ENCODE measurements around the gene RAB37.

RAB37 gene

GRCh38 chr17:74712756-74713155, 24.3 kb upstream of the RAB37 start, which contains the start of gene CD300LF:
TSS of gene CD300LF (minus strand) at chr17:74712923. CDS start at chr17:74712866, 57 bp downstream.
- Mint-ChIP-seq H3K4me1 (peaks cover 19 to 24% of the 10 kb centered on the region in 2 donors), H3K9me3 (peaks cover 0 to 2% of the 10 kb centered on the region in 2 donors), H3K27ac (peak within 1 kb of the TSS; percentile 82), H3K4me3 (peak within 1 kb of the TSS; percentile 22 to 37), H3K27me3 (peaks cover 0 to 5% of the 10 kb centered on the region in 2 donors), H3K36me3 (no peaks in the 10 kb centered on the region)
- DNase-seq (no peak), ATAC-seq (replicated peaks) (peak; percentile 75 to 83)

- Mint-ChIP-seq H3K4me3 (peak overlapping the region; percentile 22 to 37), H3K9me3 (peaks cover 0 to 2% of the 10 kb centered on the region in 2 donors), H3K27ac (peak overlapping the region; percentile 82), H3K36me3 (no peaks in the 10 kb centered on the region), H3K4me1 (peaks cover 19 to 24% of the 10 kb centered on the region in 2 donors), H3K27me3 (peaks cover 0 to 5% of the 10 kb centered on the region in 2 donors)
- no peak for DNase-seq
- ATAC-seq (replicated peaks) = peak; percentile 78 to 80
Measured at GRCh38 chr17:74713171-74713755, 23.8 kb upstream of the RAB37 start.

GRCh38 chr17:74715144-74715543, 21.9 kb upstream of the RAB37 start:
- H3K4me3 Mint-ChIP-seq = no peak overlapping the region

GRCh38 chr17:74720506-74720905, 16.6 kb upstream of the RAB37 start:
- no peak overlapping the region for H3K27ac Mint-ChIP-seq
- no peaks in the 10 kb centered on the region for H3K9me3 Mint-ChIP-seq
- no peak for ATAC-seq (replicated peaks)
- H3K36me3 Mint-ChIP-seq = no peaks in the 10 kb centered on the region
- no peak for DNase-seq
- no peaks in the 10 kb centered on the region for H3K4me1 Mint-ChIP-seq
- peaks cover 7 to 12% of the 10 kb centered on the region in 2 donors for H3K27me3 Mint-ChIP-seq
- H3K4me3 Mint-ChIP-seq = no peak overlapping the region

More at GRCh38 chr17:74715144-74715543, 21.9 kb upstream of the RAB37 start:
- no peak for DNase-seq
- ATAC-seq (replicated peaks) = no peak
- H3K36me3 Mint-ChIP-seq = no peaks in the 10 kb centered on the region
- peaks cover 19 to 24% of the 10 kb centered on the region in 2 donors for H3K4me1 Mint-ChIP-seq
- H3K27ac Mint-ChIP-seq = no peak overlapping the region
- H3K27me3 Mint-ChIP-seq = peaks cover 0 to 5% of the 10 kb centered on the region in 2 donors
- H3K9me3 Mint-ChIP-seq = peaks cover 0 to 2% of the 10 kb centered on the region in 2 donors

GRCh38 chr17:74722782-74723181, 14.3 kb upstream of the RAB37 start:
- peaks cover 6 to 7% of the 10 kb centered on the region in 2 donors for H3K27me3 Mint-ChIP-seq
- no peak overlapping the region for H3K27ac Mint-ChIP-seq
- H3K36me3 Mint-ChIP-seq = no peaks in the 10 kb centered on the region

GRCh38 chr17:74723891-74724290, 13.2 kb upstream of the RAB37 start:
- ATAC-seq (replicated peaks) (no peak), DNase-seq (no peak)
- Mint-ChIP-seq H3K4me1 (no peaks in the 10 kb centered on the region), H3K9me3 (no peaks in the 10 kb centered on the region), H3K36me3 (no peaks in the 10 kb centered on the region), H3K4me3 (no peak overlapping the region), H3K27ac (no peak overlapping the region), H3K27me3 (peaks cover 6 to 7% of the 10 kb centered on the region in 2 donors)

More at GRCh38 chr17:74722782-74723181, 14.3 kb upstream of the RAB37 start:
- no peaks in the 10 kb centered on the region for H3K4me1 Mint-ChIP-seq
- ATAC-seq (replicated peaks) (no peak), DNase-seq (no peak)
- H3K4me3 Mint-ChIP-seq = no peak overlapping the region
- no peaks in the 10 kb centered on the region for H3K9me3 Mint-ChIP-seq

- no peak overlapping the region for H3K4me3 Mint-ChIP-seq
- no peaks in the 10 kb centered on the region for H3K36me3 Mint-ChIP-seq
- no peak for ATAC-seq (replicated peaks)
- no peaks in the 10 kb centered on the region for H3K4me1 Mint-ChIP-seq
- peaks cover 6 to 7% of the 10 kb centered on the region in 2 donors for H3K27me3 Mint-ChIP-seq
- no peak for DNase-seq
- H3K27ac Mint-ChIP-seq = no peak overlapping the region
- no peaks in the 10 kb centered on the region for H3K9me3 Mint-ChIP-seq
Measured at GRCh38 chr17:74725111-74725510, 11.9 kb upstream of the RAB37 start.

GRCh38 chr17:74728033-74728701, 8.9 kb upstream of the RAB37 start:
- H3K9me3 Mint-ChIP-seq = no peaks in the 10 kb centered on the region
- no peaks in the 10 kb centered on the region for H3K4me1 Mint-ChIP-seq
- H3K4me3 Mint-ChIP-seq = no peak overlapping the region
- no peaks in the 10 kb centered on the region for H3K27me3 Mint-ChIP-seq
- no peak for ATAC-seq (replicated peaks)
- no peak overlapping the region for H3K27ac Mint-ChIP-seq
- DNase-seq = no peak
- no peaks in the 10 kb centered on the region for H3K36me3 Mint-ChIP-seq

GRCh38 chr17:74728702-74729075, 8.4 kb upstream of the RAB37 start:
- Mint-ChIP-seq H3K9me3 (no peaks in the 10 kb centered on the region), H3K36me3 (no peaks in the 10 kb centered on the region)

GRCh38 chr17:74729368-74729767, 7.7 kb upstream of the RAB37 start:
- H3K27ac Mint-ChIP-seq = no peak overlapping the region
- H3K36me3 Mint-ChIP-seq = no peaks in the 10 kb centered on the region
- no peak overlapping the region for H3K4me3 Mint-ChIP-seq
- H3K4me1 Mint-ChIP-seq = no peaks in the 10 kb centered on the region
- no peak for ATAC-seq (replicated peaks)
- no peak for DNase-seq
- H3K9me3 Mint-ChIP-seq = no peaks in the 10 kb centered on the region
- H3K27me3 Mint-ChIP-seq = no peaks in the 10 kb centered on the region

More at GRCh38 chr17:74728702-74729075, 8.4 kb upstream of the RAB37 start:
- no peaks in the 10 kb centered on the region for H3K4me1 Mint-ChIP-seq
- ATAC-seq (replicated peaks) (no peak), DNase-seq (no peak)
- H3K4me3 Mint-ChIP-seq = no peak overlapping the region
- H3K27ac Mint-ChIP-seq = no peak overlapping the region
- no peaks in the 10 kb centered on the region for H3K27me3 Mint-ChIP-seq

- H3K36me3 Mint-ChIP-seq = no peaks in the 10 kb centered on the region
- H3K9me3 Mint-ChIP-seq = no peaks in the 10 kb centered on the region
- peaks cover 0 to 3% of the 10 kb centered on the region in 2 donors for H3K4me1 Mint-ChIP-seq
- no peaks in the 10 kb centered on the region for H3K27me3 Mint-ChIP-seq
- no peak overlapping the region for H3K4me3 Mint-ChIP-seq
- ATAC-seq (replicated peaks) (no peak), DNase-seq (no peak)
- H3K27ac Mint-ChIP-seq = no peak overlapping the region
Measured at GRCh38 chr17:74729866-74730265, 7.2 kb upstream of the RAB37 start.

- DNase-seq (no peak), ATAC-seq (replicated peaks) (peak; percentile 64 to 70)
- Mint-ChIP-seq H3K9me3 (no peaks in the 10 kb centered on the region), H3K27ac (no peak overlapping the region), H3K4me1 (peaks cover 0 to 4% of the 10 kb centered on the region in 2 donors), H3K4me3 (no peak overlapping the region), H3K36me3 (no peaks in the 10 kb centered on the region), H3K27me3 (no peaks in the 10 kb centered on the region)
Measured at GRCh38 chr17:74730491-74731346, 6.3 kb upstream of the RAB37 start.

GRCh38 chr17:74731347-74731605, 5.8 kb upstream of the RAB37 start:
- no peak overlapping the region for H3K4me3 Mint-ChIP-seq
- ATAC-seq (replicated peaks) = no peak
- peaks cover 3 to 6% of the 10 kb centered on the region in 2 donors for H3K4me1 Mint-ChIP-seq
- no peak overlapping the region for H3K27ac Mint-ChIP-seq
- no peaks in the 10 kb centered on the region for H3K27me3 Mint-ChIP-seq
- no peak for DNase-seq
- no peaks in the 10 kb centered on the region for H3K36me3 Mint-ChIP-seq
- no peaks in the 10 kb centered on the region for H3K9me3 Mint-ChIP-seq

- Mint-ChIP-seq H3K4me3 (no peak overlapping the region), H3K27ac (no peak overlapping the region), H3K36me3 (no peaks in the 10 kb centered on the region), H3K27me3 (no peaks in the 10 kb centered on the region), H3K9me3 (no peaks in the 10 kb centered on the region), H3K4me1 (peaks cover 8 to 9% of the 10 kb centered on the region in 2 donors)
- DNase-seq (no peak), ATAC-seq (replicated peaks) (no peak)
Measured at GRCh38 chr17:74732042-74732867, 4.8 kb upstream of the RAB37 start.

All from stimulated activated naive B cell treated with anti-CD40 and anti-IgM and Interleukin-4, amounts not matched to agents 10 μg/mL and 1 μg/mL and 100 μg/mL, for 72 hours (primary cell).